ENCODE measurements around the gene ULBP3.
"Not testable (repeated sequence)": the region's sequence is repeated elsewhere in the genome, so short reads cannot be mapped to it uniquely, and the experiment has no call there.

The ULBP3 gene

DNA sequence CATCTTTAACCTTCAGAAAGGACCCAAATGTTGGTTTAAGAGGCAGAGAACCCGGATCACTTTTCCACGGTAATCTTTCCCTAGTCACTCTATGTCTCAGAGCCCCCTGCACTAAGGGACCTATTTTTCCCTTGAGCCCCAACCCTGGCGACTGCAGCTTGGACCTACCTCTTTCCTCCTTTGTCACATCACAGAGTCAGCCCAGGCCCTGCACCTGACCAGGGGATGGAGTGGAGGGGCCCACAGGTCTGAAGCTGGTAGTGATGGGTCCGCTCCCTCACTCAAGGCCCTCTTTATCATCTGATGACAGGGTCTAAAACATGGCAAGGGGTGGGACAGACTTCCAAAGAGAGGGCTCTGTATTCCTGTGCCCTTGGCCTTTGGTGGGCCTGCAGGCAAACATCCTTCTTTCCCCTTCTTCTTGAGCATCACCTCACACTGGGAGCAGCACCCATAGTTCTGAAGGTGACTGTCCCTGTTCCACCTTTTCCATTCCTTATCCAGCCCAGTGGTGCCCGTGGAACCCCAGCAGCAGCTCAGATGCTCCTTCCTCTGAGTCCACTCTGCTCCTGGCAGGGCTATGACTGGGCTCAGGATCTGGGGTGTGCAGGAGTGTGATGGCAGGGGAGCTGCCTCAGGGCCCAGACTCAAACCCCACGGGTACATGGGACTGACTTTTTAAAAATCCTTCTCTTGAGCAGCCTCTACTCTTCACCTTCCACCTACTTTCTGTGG lies 49.9 kb downstream of the ULBP3 start:
- in situ Hi-C loops (cut with HindIII; ENCODE audit: low sequenced_read_pairs): no loop called here
- TF ChIP-seq, protein P1, sequence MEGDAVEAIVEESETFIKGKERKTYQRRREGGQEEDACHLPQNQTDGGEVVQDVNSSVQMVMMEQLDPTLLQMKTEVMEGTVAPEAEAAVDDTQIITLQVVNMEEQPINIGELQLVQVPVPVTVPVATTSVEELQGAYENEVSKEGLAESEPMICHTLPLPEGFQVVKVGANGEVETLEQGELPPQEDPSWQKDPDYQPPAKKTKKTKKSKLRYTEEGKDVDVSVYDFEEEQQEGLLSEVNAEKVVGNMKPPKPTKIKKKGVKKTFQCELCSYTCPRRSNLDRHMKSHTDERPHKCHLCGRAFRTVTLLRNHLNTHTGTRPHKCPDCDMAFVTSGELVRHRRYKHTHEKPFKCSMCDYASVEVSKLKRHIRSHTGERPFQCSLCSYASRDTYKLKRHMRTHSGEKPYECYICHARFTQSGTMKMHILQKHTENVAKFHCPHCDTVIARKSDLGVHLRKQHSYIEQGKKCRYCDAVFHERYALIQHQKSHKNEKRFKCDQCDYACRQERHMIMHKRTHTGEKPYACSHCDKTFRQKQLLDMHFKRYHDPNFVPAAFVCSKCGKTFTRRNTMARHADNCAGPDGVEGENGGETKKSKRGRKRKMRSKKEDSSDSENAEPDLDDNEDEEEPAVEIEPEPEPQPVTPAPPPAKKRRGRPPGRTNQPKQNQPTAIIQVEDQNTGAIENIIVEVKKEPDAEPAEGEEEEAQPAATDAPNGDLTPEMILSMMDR (IDR thresholded peaks at IDR 0.05; ENCODE audit: low read depth, low read length): no peak
- DNase-seq (ENCODE audit: low read depth, low spot score): no peak
- H3K4me3 ChIP-seq (ENCODE audit: low read depth, low read length): no peak overlapping the region

DNA sequence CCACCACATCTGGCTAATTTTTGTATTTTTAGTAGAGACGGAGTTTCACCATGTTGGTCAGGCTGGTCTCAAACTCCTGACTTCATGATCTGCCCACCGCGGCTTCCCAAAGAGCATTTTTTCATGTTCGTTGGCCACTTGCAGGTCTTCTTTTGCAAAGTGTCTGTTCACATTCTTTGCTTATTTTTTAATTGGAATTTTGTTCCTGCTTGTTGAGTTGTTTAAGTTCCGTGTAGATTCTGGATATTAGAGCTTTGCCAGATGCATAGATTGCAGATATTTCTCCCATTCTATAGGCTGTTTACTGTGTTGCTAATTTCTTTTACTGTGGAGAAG lies 51.8 kb downstream of the ULBP3 start:
- H3K4me3 ChIP-seq (ENCODE audit: low read depth, low read length); in situ Hi-C loops (cut with HindIII; ENCODE audit: low sequenced_read_pairs); DNase-seq (ENCODE audit: low read depth, low spot score): not testable (repeated sequence)

DNA sequence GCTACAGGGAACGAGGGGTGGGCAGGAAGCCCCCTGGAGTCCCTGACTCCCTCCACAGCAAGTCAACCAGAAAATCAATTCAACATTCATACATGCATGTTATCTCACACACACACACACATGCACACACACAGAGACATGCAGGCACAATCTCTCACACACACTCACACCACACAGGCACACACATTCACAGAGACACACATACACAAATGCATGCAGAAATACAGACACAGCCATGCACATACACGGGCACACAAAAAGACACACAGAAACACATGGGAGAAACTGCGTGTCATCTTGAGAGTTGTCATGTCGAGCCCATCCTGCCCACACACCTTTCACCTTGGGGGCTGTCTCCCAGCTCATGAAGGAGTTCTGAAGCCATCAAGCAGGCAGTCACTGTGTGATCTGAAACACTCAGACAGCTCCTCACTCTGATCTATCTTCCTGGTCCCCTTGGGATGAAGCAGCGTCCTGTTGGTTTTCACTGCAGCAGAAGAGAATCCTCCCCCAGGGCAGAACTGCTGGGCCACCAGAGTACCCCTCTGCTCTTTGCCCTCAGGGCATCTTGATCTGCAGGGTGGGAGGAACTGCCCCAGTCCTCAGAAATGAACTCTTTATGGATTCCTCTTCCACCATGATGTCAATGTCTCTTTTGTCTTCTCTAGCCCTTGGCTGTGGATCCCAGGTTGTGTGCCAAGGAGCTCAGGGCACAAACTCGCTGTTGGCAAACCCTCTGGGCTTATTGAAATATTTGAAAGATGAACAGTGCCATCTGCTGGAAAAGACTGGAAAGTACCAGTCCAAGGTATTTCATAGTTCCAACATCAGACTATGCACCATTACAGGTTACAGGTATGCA lies 52.4 kb downstream of the ULBP3 start:
- in situ Hi-C loops (cut with HindIII; ENCODE audit: low sequenced_read_pairs): no loop called here
- H3K4me3 ChIP-seq (ENCODE audit: low read depth, low read length): no peak overlapping the region
- TF ChIP-seq, protein P1 (IDR thresholded peaks at IDR 0.05; ENCODE audit: low read depth, low read length): peak; percentile 44
- DNase-seq (ENCODE audit: low read depth, low spot score): peak; percentile 68

DNA sequence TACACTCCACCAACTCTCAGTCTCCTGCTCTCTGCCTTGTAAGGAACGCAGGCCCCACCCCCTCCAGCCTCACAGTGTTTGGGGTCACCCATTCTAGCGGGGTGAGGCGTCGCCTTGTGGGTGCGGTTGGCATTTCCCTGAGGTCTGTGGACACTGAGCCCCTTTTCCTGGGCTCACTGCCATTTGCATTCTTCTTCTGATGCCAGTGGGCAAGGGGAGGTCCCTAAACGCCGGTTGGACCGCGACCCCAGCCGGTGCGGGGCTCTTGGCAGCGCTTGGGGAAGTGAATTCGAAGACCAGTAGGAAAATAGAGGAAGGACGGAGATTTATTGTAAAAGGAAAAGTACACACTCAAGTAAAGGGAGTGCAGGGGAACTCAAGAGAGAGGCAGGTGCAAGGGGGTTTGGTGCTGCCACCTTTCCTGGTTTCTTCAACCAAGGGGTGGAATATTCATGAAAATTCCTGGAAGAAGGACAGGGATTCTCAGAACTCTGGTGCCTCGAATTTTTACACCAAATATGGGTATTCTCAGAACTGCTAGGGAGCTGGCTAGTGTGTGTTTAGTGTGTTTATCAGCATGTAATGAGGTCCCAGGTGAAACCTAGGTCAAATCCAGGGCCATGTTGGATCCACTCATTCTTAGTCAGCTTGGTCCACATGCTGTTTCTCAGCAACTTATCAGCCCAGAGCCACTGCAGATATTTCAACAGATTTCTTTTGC lies 53.5 kb downstream of the ULBP3 start:
- in situ Hi-C loops (cut with HindIII; ENCODE audit: low sequenced_read_pairs); H3K4me3 ChIP-seq (ENCODE audit: low read depth, low read length); DNase-seq (ENCODE audit: low read depth, low spot score): not testable (repeated sequence)

DNA sequence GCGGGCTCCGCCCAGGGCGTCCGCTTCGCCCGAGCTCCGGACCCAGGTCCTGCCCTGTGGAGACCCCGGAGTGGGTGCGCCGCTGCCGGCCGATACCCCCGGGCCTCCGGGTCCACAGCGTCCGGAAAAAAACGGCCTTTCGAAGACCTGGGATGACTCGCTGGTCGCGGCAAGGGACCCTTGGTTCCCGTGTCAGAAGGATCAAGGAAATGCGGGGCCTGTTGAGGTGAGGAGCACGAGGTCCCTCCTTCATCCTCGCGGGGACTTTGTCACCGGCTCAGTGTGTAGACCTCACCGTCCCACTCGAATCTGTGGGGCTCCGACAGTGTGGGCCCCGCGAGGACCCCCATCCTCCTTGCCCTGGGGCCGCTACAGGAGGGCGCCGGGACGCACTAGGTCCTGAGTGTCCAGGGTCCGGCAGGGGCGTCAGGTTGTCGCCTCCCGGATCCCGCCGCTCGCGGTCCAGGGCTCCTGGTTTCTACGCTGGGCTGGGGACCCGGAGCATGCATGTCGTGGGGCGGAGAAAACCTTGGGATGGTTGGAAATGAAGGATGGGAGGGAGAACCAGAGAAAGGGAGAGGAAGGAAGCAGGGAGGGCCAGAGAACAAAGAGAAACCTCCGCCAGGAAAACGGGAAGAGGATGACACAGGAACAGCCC lies 54.2 kb downstream of the ULBP3 start:
- not testable (repeated sequence) for DNase-seq (ENCODE audit: low read depth, low spot score); H3K4me3 ChIP-seq (ENCODE audit: low read depth, low read length)

DNA sequence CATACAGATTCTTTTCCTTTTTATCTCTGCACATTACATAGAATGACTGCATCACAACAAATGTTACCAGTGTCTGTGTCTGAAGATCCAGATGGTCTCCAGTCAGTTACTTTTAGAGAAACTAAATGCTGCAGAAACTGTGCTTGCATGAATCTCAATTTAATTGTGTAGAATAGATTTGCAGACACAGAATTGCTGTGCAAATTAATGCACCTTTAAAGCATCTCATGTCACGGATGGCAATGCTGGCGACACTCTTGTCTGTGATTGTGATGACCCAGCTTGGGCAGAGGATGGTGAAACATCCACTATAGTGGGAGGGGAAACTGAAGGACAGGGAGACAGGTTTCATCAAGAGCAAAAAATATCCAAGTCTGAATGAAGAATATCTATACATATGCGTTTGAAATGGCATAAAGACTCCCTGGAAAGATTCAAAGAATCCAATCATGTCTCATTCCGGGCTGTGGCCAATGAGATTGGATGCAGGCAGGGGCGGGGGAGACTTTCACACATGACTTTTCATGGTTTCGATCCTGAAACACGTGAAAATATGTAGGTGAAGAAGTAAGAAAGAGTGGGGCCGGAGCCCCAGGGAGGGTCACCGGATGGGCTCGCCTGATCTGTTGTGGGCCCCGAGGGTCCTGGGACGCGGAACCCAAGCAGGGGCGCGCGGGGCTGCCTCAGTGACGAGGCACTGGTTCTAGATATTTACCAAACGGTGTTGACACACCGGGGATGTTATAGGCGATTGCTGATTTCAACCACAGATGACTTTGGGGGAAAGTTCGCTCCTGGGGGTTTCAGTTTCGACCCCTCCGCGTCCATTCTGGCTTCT lies 54.9 kb downstream of the ULBP3 start:
- H3K4me3 ChIP-seq (ENCODE audit: low read depth, low read length); in situ Hi-C loops (cut with HindIII; ENCODE audit: low sequenced_read_pairs); DNase-seq (ENCODE audit: low read depth, low spot score): not testable (repeated sequence)

More for the DNA sequence above, 54.2 kb downstream of the ULBP3 start:
- in situ Hi-C loops (cut with HindIII; ENCODE audit: low sequenced_read_pairs): not testable (repeated sequence)

DNA sequence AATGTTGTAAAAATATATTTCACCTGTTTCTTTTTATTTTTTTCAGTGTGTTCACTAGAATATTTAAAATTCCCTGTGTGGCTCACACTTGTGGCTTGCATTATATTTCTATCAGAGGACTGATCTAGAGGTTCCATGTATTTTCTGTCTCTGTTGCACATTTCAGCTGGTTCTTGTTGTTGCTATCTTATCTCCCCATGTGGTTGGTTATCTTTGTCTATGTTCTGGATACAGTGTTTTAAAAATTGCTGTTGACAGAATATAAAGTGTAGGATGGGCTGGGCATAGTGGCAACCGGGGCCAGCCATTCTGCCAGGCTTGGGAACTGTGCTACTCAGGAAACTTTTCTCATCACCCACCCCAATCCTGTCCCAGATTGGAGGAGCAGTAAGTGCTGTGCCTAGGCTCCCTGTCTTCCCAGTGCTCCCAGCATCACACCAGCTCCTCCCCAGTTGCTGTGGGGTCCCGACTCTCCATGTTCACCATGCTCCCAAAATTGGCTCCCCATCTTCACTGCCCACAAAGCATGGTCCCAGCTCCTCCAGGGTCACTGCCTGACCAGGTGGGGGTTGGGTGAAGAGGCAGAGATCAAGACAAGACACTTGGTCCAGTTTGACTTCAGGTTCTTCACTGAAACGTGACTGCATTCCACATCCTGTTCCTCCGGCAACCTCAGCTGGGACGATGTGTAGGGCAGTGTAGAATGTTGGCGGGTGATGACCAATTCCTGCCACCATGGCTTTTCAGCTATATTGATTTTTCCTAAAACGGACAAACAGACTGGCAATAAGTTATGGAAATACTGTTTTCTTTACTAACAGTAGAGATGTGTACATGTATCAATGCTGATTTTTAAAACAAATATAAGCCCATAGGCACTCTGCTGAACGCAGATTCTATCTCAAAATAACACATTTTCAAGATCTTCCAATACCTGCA lies 55.8 kb downstream of the ULBP3 start:
- DNase-seq (ENCODE audit: low read depth, low spot score); H3K4me3 ChIP-seq (ENCODE audit: low read depth, low read length); in situ Hi-C loops (cut with HindIII; ENCODE audit: low sequenced_read_pairs): not testable (repeated sequence)

Measured in astrocyte of the spinal cord (primary cell).